SH-SY5Y (cell line): ENCODE results near the gene CNOT3.

Experiments
- GATA2 ChIP-seq: IDR thresholded peaks from 2 replicates; pipeline ENCODE4 v1.6.1; 2011; ENCODE audit warnings: mild to moderate bottlenecking, low read depth, low read length
- GATA3 ChIP-seq: IDR thresholded peaks from 2 replicates; pipeline ENCODE4 v1.6.1; 2011; ENCODE audit warnings: low read depth, mild to moderate bottlenecking, low read length, moderate library complexity

GRCh38 chr19:54095136-54095858 lies 42.3 kb upstream of the CNOT3 start:
- no peak for TF ChIP-seq GATA3
- no peak for TF ChIP-seq GATA2
